ENCODE data around the gene IFI27L1. TPM values are rescaled to one million over a fixed set of nuclear protein-coding genes. Genes with fewer than 3 reads are reported as not detected.
A peak's percentile ranks its signal among the peaks of the same experiment; 100 is the strongest.

IFI27L1 gene
- total RNA-seq, 8 experiments from 2014 or later: 21.1 to 75.6 (median 30.4) TPM

- Histone ChIP-seq H3K27ac (no peak overlapping the region), H3K4me1 (replicated peaks in 1 of 2) (peaks cover 11 to 12% of the 10 kb centered on the region in 2 donors), H3K4me3 (no peak overlapping the region)
- in situ Hi-C loops (cut with MboI; ENCODE audit: low pct_unique_long_range_greater_than_20kb in 2 of 9, low sequenced_read_pairs in 9 of 9, unreplicated experiment in 9 of 9): loop anchor here in 1 of 9 experiments (25.0 kb wide), 1 partner anchor 189 kb away; the partner anchor contains the start of gene FAM181A
- WGBS, 10 experiments: 66 to 100% (median 90%) methylated on average over 1 to 3 of the region's 6 CpGs; no CpG with 5 or more reads in 2 of the 10 experiments
- ATAC-seq (replicated peaks in 6 of 8): no peak
These were observed 44.7 kb downstream of the IFI27L1 start for GRCh38 chr14:94125659-94126418.

GRCh38 chr14:94126419-94126677 lies 45.2 kb downstream of the IFI27L1 start:
- no peak for ATAC-seq (replicated peaks in 6 of 8)
- in situ Hi-C loops (cut with MboI; ENCODE audit: low pct_unique_long_range_greater_than_20kb in 2 of 9, low sequenced_read_pairs in 9 of 9, unreplicated experiment in 9 of 9): loop anchor here in 1 of 9 experiments (25.0 kb wide), 1 partner anchor 189 kb away; the partner anchor contains the start of gene FAM181A
- peaks cover 11 to 12% of the 10 kb centered on the region in 2 donors for H3K4me1 ChIP-seq (replicated peaks in 1 of 2)
- no peak overlapping the region for H3K4me3 ChIP-seq
- WGBS, 10 experiments: 40 to 100% (median 87%) methylated on average over 1 of the region's 1 CpG; no CpG with 5 or more reads in 2 of the 10 experiments
- H3K27ac ChIP-seq: no peak overlapping the region

DNA sequence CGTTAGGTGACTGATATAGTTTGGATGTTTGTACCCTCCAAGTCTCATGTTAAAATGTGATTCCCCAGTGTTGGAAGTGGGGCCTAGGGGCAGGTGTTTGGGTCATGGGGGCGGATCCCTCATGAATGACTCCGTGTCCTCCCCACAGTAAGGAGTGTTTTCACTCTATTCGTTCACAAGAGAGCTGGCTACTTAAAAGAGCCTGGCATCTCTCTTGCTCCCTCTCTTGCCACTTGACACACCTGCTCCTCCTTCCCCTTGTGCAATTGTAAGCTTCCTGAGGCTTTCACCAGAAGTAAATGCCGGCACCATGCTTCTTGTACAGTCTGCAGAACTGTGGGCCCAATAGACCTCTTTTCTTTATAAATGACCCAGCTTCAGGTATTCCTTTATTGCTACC lies 45.7 kb downstream of the IFI27L1 start:
- H3K4me1 ChIP-seq (replicated peaks in 1 of 2): peaks cover 11 to 12% of the 10 kb centered on the region in 2 donors
- ATAC-seq (replicated peaks in 6 of 8): no peak
- in situ Hi-C loops (cut with MboI; ENCODE audit: low pct_unique_long_range_greater_than_20kb in 2 of 9, low sequenced_read_pairs in 9 of 9, unreplicated experiment in 9 of 9): loop anchor here in 1 of 9 experiments (25.0 kb wide), 1 partner anchor 189 kb away; the partner anchor contains the start of gene FAM181A
- H3K4me3 ChIP-seq: no peak overlapping the region
- no peak overlapping the region for H3K27ac ChIP-seq
- 63 to 92% (median 74%) methylated on average over 2 to 4 of the region's 5 CpGs; no CpG with 5 or more reads in 4 of the 10 experiments for WGBS, 10 experiments

GRCh38 chr14:94127330-94127729 lies 46.2 kb downstream of the IFI27L1 start:
- Histone ChIP-seq H3K27ac (no peak overlapping the region), H3K4me3 (no peak overlapping the region), H3K4me1 (replicated peaks in 1 of 2) (peaks cover 11 to 12% of the 10 kb centered on the region in 2 donors)
- no peak for ATAC-seq (replicated peaks in 6 of 8)
- 70 to 100% (median 96%) methylated on average over 1 to 5 of the region's 6 CpGs; no CpG with 5 or more reads in 4 of the 10 experiments for WGBS, 10 experiments
- in situ Hi-C loops (cut with MboI; ENCODE audit: low pct_unique_long_range_greater_than_20kb in 2 of 9, low sequenced_read_pairs in 9 of 9, unreplicated experiment in 9 of 9): loop anchor here in 1 of 9 experiments (25.0 kb wide), 1 partner anchor 190 kb away; the partner anchor contains the start of gene FAM181A

- H3K27ac ChIP-seq: peak overlapping the region in 1 of 2 donors; percentile 81
- peak overlapping the region in 3 of 5 donors; percentile 40 to 44 (median 40) for H3K4me3 ChIP-seq
These were observed 47.2 kb downstream of the IFI27L1 start for GRCh38 chr14:94128216-94128839.

GRCh38 chr14:94129111-94129757 lies 48.1 kb downstream of the IFI27L1 start, which contains the start of gene IFI27L2:
IFI27L2 (minus strand) TSS chr14:94129604; CDS start chr14:94129564, 40 bp downstream.
- Histone ChIP-seq H3K4me1 (replicated peaks in 1 of 2) (peaks cover 11 to 12% of the 10 kb centered on the region in 2 donors), H3K27ac (peak within 1 kb of the TSS; percentile 73 to 81), H3K4me3 (peak within 1 kb of the TSS; percentile 40 to 48 (median 40))
- 0% methylated on average over 2 to 5 of the region's 27 CpGs; no CpG with 5 or more reads in 8 of the 10 experiments for WGBS, 10 experiments
- in situ Hi-C loops (cut with MboI; ENCODE audit: low pct_unique_long_range_greater_than_20kb in 2 of 9, low sequenced_read_pairs in 9 of 9, unreplicated experiment in 9 of 9): loop anchor here in 1 of 9 experiments (25.0 kb wide), 1 partner anchor 192 kb away; the partner anchor contains the start of gene FAM181A
- peak; percentile 85 to 95 (median 92) for ATAC-seq (replicated peaks in 6 of 8)

More at GRCh38 chr14:94128216-94128839, 47.2 kb downstream of the IFI27L1 start:
- peaks cover 11 to 12% of the 10 kb centered on the region in 2 donors for H3K4me1 ChIP-seq (replicated peaks in 1 of 2)
- ATAC-seq (replicated peaks in 6 of 8): no peak
- WGBS, 10 experiments: 40 to 100% (median 77%) methylated on average over 1 to 3 of the region's 14 CpGs; no CpG with 5 or more reads in 6 of the 10 experiments
- in situ Hi-C loops (cut with MboI; ENCODE audit: low pct_unique_long_range_greater_than_20kb in 2 of 9, low sequenced_read_pairs in 9 of 9, unreplicated experiment in 9 of 9): loop anchor here in 1 of 9 experiments (25.0 kb wide), 1 partner anchor 191 kb away; the partner anchor contains the start of gene FAM181A

- H3K27ac ChIP-seq: no peak overlapping the region
- peak in 7 of 8 experiments; percentile 13 to 58 (median 27) for ATAC-seq (replicated peaks in 6 of 8)
- H3K4me1 ChIP-seq (replicated peaks in 1 of 2): peaks cover 11 to 12% of the 10 kb centered on the region in 2 donors
- in situ Hi-C loops (cut with MboI; ENCODE audit: low pct_unique_long_range_greater_than_20kb in 2 of 9, low sequenced_read_pairs in 9 of 9, unreplicated experiment in 9 of 9): loop anchor here in 1 of 9 experiments (25.0 kb wide), 1 partner anchor 193 kb away; the partner anchor contains the start of gene FAM181A
- H3K4me3 ChIP-seq: peak overlapping the region; percentile 40 to 48 (median 40)
- 0 to 7% (median 0%) methylated on average over 1 to 8 of the region's 12 CpGs; no CpG with 5 or more reads in 1 of the 10 experiments for WGBS, 10 experiments
These were observed 48.8 kb downstream of the IFI27L1 start for GRCh38 chr14:94129758-94130414.

- Histone ChIP-seq H3K4me3 (no peak overlapping the region), H3K27ac (no peak overlapping the region), H3K4me1 (replicated peaks in 1 of 2) (peaks cover 11 to 12% of the 10 kb centered on the region in 2 donors)
- WGBS, 10 experiments: 29 to 100% (median 48%) methylated on average over 2 to 4 of the region's 4 CpGs
- ATAC-seq (replicated peaks in 6 of 8): peak in 3 of 8 experiments; percentile 3 to 10 (median 4)
- in situ Hi-C loops (cut with MboI; ENCODE audit: low pct_unique_long_range_greater_than_20kb in 2 of 9, low sequenced_read_pairs in 9 of 9, unreplicated experiment in 9 of 9): loop anchor here in 1 of 9 experiments (25.0 kb wide), 1 partner anchor 195 kb away; the partner anchor contains the start of gene FAM181A
These were observed 51.3 kb downstream of the IFI27L1 start for GRCh38 chr14:94132285-94132887.

DNA sequence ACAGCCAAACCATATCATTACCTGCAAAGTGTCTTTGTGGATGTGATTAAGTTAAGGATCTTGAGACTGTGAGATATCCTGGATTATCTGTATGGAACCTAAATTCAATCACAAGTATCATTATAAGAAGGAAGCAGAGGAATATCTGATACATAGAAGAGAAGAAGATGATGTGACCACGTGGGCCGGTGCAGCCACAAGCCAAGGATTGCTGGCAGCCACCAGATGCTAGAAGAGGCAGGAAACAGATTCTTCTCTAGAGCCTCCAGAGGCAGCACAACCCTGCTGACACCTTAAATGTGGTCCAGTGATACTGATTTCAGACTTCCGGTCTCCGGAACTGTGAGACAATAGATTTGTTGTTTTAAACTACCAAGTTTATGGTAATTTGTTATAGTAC lies 54.4 kb downstream of the IFI27L1 start:
- 20 to 100% (median 63%) methylated on average over 1 to 4 of the region's 4 CpGs; no CpG with 5 or more reads in 2 of the 10 experiments for WGBS, 10 experiments
- in situ Hi-C loops (cut with MboI; ENCODE audit: low pct_unique_long_range_greater_than_20kb in 2 of 9, low sequenced_read_pairs in 9 of 9, unreplicated experiment in 9 of 9): loop anchor here in 1 of 9 experiments (25.0 kb wide), 1 partner anchor 198 kb away; the partner anchor contains the start of gene FAM181A
- Histone ChIP-seq H3K4me1 (replicated peaks in 1 of 2) (peaks cover 0 to under 1% of the 10 kb centered on the region in 2 donors), H3K27ac (no peak overlapping the region), H3K4me3 (no peak overlapping the region)
- ATAC-seq (replicated peaks in 6 of 8): no peak

DNA sequence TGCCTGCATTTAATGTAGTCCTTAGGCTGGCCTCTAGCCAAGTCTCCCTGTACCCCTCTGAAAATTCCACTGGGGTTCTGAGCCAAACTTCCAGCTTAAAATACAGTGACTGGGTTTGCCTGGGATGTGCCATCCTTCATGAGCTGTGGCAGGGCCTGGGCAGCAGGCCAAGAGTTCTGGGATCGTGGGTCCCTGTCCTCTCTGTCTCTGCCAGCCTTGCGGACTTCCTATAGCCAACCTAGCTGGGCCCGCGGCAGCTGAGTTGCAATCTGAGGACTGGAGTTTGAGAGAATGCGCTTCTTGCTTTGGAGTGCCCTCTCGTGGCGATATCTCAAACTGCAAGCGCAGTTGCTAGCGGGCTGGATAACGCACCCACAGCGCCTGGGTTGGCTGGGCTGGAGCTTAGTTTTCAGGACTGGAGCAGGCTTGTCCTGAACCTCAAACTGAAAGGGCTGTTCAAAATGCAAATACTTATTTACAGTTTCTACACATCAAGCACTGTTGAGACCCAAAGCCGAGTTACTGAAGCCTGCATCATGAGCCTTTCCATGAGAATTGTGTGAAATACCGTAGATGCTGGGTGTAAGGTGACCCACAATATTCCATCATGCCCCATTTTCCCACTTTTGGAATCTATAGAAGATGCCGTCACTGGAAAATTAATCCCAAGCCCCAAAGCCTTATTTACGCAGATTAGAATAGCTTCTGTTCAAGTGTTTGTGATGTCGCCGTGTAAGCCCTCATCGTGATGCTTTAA lies 55.6 kb downstream of the IFI27L1 start:
- Histone ChIP-seq H3K4me1 (replicated peaks in 1 of 2) (no peaks in the 10 kb centered on the region), H3K27ac (no peak overlapping the region), H3K4me3 (no peak overlapping the region)
- 45 to 100% (median 60%) methylated on average over 1 to 11 of the region's 18 CpGs; no CpG with 5 or more reads in 1 of the 10 experiments for WGBS, 10 experiments
- in situ Hi-C loops (cut with MboI; ENCODE audit: low pct_unique_long_range_greater_than_20kb in 2 of 9, low sequenced_read_pairs in 9 of 9, unreplicated experiment in 9 of 9): loop anchor here in 1 of 9 experiments (25.0 kb wide), 1 partner anchor 199 kb away; the partner anchor contains the start of gene FAM181A
- peak; percentile 81 to 96 (median 92) for ATAC-seq (replicated peaks in 6 of 8)

- Histone ChIP-seq H3K27ac (no peak overlapping the region), H3K4me1 (replicated peaks in 1 of 2) (no peaks in the 10 kb centered on the region), H3K4me3 (no peak overlapping the region)
- peak in 1 of 8 experiments; percentile 22 for ATAC-seq (replicated peaks in 6 of 8)
- in situ Hi-C loops (cut with MboI; ENCODE audit: low pct_unique_long_range_greater_than_20kb in 2 of 9, low sequenced_read_pairs in 9 of 9, unreplicated experiment in 9 of 9): loop anchor here in 1 of 9 experiments (25.0 kb wide), 1 partner anchor 201 kb away; the partner anchor contains the start of gene FAM181A
- 20 to 100% (median 80%) methylated on average over 1 to 8 of the region's 9 CpGs; no CpG with 5 or more reads in 1 of the 10 experiments for WGBS, 10 experiments
These were observed 57.1 kb downstream of the IFI27L1 start for GRCh38 chr14:94138251-94138650.

Data from motor neuron (in vitro differentiated cells).